ENCODE results near the gene GCA. TPM values are rescaled to one million over a fixed set of nuclear protein-coding genes. Genes with fewer than 3 reads are reported as not detected.

The GCA gene, protein sequence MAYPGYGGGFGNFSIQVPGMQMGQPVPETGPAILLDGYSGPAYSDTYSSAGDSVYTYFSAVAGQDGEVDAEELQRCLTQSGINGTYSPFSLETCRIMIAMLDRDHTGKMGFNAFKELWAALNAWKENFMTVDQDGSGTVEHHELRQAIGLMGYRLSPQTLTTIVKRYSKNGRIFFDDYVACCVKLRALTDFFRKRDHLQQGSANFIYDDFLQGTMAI
- total RNA-seq (2014; rRNA removed; shearing (Covaris generic)): 3.1 and 6.8 TPM in 2 replicates

DNA sequence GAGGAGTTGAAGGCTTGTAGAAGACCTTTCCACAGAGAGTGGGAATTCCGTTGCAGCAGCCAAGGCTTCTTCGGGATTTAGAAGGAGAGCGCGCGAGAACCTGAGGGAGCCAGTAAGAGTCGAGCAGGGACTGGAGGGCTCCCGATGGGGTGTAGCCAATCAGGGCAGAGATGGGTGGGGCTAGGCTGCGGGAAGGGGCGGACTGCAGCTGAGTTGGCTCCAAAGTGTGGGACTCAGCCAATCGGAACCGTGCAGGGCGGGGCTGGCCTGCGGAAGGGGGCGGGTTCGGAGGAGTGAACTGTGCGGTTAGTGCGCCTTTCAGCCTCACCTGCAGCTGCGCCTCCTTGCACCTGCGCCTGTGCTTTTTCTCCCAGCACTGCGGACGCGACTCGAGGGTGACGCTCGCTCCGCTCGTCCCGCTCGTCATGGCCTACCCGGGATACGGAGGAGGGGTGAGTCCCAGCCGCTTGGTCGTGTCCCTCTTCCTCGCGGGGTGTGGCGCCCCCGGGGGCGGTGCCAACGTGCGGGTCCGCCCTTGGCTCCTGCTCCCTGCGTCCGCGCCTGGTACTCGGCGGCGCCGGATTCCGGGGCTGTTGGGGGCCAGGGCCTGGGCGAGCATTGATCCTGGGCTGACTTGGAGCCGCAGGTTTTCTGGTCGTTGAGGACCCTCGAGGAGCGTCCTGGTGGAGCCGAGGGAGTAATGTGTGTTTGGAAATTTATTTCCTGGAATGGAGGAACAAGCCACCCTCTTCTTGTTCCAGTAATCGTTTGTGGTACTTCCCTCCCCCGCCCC, at the start of gene GCA:
Gene GCA (plus strand): TSS at position 309 of the 793 bp plus-strand sequence. CDS start 117 bp downstream, at position 426.
- H3K36me3 ChIP-seq: no peaks in the 10 kb centered on the region
- H3K27ac ChIP-seq: no peak within 1 kb of the TSS; the same call in 1 of the 2 replicates
- no peaks in the 10 kb centered on the region for H3K9me3 ChIP-seq (replicated peaks)
- H3K27me3 ChIP-seq (replicated peaks): no peaks in the 10 kb centered on the region
- H3K4me1 ChIP-seq (replicated peaks): peaks cover 10% of the 10 kb centered on the region; the same call in 1 of the 2 replicates
- H3K4me3 ChIP-seq: peak within 1 kb of the TSS; percentile 64
- peak; percentile 90 to 94 for DNase-seq (ENCODE audit: low read depth in 1 of 2, low spot score in 2 of 2)

DNA sequence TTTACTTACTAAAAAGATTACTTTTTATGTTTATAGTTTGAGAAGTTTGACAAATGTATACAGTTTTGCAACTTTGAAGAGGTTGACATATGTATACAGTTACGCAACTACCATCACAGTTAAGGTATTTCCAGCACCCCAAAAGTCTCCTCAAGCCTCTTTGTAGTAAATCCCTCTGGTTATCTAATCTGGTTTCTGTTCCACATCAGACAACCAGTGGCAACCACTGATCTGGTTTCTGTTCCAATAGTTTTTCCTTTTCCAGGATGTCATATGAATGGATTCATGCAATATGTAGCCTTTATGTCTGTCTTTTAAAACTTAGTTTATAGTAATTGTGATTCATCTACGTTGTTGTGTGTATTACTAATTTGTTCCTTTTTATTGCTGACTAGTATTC, 48.9 kb upstream of the GCA start:
- Histone ChIP-seq H3K4me3 (no peak overlapping the region), H3K36me3 (no peaks in the 10 kb centered on the region), H3K4me1 (replicated peaks) (no peaks in the 10 kb centered on the region), H3K27me3 (replicated peaks) (no peaks in the 10 kb centered on the region), H3K9me3 (replicated peaks) (no peaks in the 10 kb centered on the region), H3K27ac (no peak overlapping the region)
- DNase-seq (ENCODE audit: low read depth in 1 of 2, low spot score in 2 of 2): no peak

DNA sequence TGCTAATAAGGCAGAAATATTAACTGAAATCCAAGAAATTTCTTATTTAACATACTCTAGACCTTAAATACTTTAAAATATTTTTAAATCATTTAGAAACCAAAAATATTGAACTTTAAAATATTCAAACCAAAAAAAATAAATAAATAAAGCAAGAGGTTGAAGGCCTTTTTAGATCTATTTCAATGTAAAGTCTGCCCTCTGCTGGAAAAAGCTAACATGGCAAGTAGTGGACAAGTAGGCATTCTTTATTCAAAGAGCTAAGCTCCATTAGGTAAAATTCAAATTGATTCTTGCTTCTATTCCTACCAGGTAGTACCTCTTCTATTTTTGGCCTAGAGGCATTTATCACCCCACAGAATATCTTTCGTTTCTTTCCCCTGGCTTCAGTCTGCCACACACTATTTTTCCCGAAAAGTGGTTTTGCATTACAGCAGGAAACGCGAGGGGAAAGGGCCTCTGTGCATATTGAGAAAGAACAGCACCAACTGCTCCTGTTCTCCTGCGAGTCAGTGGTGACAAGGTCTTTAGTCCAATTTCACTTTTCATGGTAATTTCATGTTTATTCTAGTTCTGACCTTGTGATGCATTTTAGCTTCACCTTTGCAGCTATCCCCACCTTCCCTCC, 45.9 kb upstream of the GCA start:
- no peaks in the 10 kb centered on the region for H3K36me3 ChIP-seq
- DNase-seq (ENCODE audit: low read depth in 1 of 2, low spot score in 2 of 2): peak; percentile 43 to 70
- no peaks in the 10 kb centered on the region for H3K9me3 ChIP-seq (replicated peaks)
- no peaks in the 10 kb centered on the region for H3K4me1 ChIP-seq (replicated peaks)
- H3K4me3 ChIP-seq: no peak overlapping the region
- H3K27me3 ChIP-seq (replicated peaks): no peaks in the 10 kb centered on the region
- H3K27ac ChIP-seq: no peak overlapping the region

DNA sequence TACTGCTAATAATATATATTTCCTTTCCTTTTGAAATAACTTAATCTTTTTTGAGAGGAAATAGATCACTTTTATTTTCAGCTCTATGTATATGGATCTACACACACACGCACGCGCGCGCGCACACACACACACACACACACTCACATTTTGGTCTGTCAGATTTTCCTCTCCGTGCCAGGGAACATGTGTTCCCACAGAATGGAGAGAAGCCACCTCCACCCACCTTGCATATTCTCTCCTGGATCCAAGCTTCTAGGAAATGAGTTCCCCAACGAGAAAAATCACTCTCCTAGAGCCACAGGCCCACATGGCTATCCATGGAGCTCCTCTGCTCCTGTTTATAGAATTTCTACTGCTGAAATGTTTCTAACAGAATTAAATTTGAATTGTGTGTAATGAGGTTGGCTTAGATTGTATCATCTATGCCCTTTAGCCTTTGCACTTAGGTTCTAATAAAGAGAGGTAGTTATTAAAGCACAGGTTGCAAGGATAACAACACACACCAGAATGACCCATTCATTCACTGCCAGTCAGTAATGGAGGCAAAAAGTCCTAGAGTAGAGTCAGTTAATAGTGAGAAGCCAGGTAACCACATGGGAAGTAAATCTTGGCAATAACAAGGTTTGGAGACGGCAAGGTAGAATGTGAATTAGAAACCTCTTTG, 45.1 kb upstream of the GCA start:
- no peaks in the 10 kb centered on the region for H3K9me3 ChIP-seq (replicated peaks)
- H3K4me3 ChIP-seq: no peak overlapping the region
- no peak for DNase-seq (ENCODE audit: low read depth in 1 of 2, low spot score in 2 of 2)
- H3K27ac ChIP-seq: no peak overlapping the region
- no peaks in the 10 kb centered on the region for H3K27me3 ChIP-seq (replicated peaks)
- no peaks in the 10 kb centered on the region for H3K4me1 ChIP-seq (replicated peaks)
- H3K36me3 ChIP-seq: no peaks in the 10 kb centered on the region

DNA sequence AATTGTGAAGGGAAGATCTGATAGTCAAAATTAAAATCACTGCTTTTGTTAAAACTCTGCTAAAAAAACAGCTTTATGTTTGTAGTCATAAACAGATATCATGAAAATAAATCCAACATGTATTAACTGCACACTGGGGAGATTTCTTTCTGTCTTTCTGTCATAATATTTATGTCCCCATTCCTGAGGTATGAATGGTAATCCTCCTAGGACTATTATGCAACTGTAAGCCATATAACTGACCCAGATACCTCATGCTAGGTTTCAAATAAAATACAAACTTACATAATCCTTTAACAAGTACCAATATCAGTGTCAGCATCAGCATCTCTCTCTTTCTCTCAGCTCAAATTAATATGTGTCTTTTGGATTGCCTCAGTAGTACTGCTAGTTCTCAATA, 43.7 kb upstream of the GCA start:
- H3K27ac ChIP-seq: no peak overlapping the region
- H3K27me3 ChIP-seq (replicated peaks): no peaks in the 10 kb centered on the region
- DNase-seq (ENCODE audit: low read depth in 1 of 2, low spot score in 2 of 2): no peak
- H3K4me3 ChIP-seq: no peak overlapping the region
- no peaks in the 10 kb centered on the region for H3K36me3 ChIP-seq
- no peaks in the 10 kb centered on the region for H3K4me1 ChIP-seq (replicated peaks)
- no peaks in the 10 kb centered on the region for H3K9me3 ChIP-seq (replicated peaks)

DNA sequence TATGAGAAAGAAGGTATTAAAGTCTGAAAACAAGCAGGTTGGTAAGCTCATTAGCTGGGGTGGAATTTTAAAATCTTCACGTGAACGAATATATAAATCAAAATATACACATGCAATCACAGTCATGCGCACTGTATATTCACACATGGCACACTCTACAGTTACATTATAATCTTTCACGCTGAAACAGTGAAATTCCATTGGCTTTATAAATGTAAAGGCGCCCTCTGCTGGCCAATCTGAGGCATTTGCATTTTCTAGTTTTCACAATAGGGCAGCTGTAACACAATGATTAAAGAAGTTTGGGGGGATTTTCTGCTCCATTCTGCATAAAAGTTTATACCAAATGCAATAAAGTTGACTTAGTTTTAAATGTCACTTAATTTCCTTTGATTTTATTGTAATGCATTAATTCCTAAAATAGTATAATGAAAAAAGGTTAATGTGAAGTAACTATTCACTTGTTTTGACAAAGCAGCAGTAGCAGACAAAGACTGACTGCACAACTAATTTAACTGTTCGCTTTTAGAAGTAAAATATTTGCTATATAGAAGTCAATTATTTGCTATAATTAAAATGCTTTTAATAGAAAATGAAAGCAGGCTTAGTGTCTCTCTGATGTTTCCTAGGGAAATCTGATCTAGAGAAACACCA, 42.7 kb upstream of the GCA start:
- Histone ChIP-seq H3K36me3 (no peaks in the 10 kb centered on the region), H3K4me3 (no peak overlapping the region), H3K4me1 (replicated peaks) (no peaks in the 10 kb centered on the region), H3K9me3 (replicated peaks) (no peaks in the 10 kb centered on the region), H3K27ac (no peak overlapping the region), H3K27me3 (replicated peaks) (no peaks in the 10 kb centered on the region)
- DNase-seq (ENCODE audit: low read depth in 1 of 2, low spot score in 2 of 2): peak in 1 of 2 experiments; percentile 41

DNA sequence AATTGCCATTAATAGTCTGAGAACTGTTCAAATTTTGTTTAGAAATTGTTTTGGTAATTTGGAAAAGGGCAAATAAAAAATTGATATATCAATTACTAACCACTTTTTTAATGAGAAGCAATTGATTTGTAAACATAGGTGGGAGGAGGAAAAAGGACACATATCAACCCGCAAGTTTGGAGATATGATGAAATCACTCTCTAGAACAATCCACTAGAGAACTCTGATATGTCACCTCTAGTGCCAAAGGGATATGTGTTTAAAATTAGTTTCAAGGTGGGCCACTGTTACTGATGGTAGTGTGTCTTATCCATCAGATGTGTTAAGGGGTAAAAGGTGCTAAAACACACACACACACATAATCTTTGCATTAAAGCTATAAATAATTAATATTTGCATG, 42.1 kb upstream of the GCA start:
- H3K9me3 ChIP-seq (replicated peaks): no peaks in the 10 kb centered on the region
- H3K27ac ChIP-seq: no peak overlapping the region
- H3K4me3 ChIP-seq: no peak overlapping the region
- DNase-seq (ENCODE audit: low read depth in 1 of 2, low spot score in 2 of 2): no peak
- no peaks in the 10 kb centered on the region for H3K36me3 ChIP-seq
- H3K27me3 ChIP-seq (replicated peaks): no peaks in the 10 kb centered on the region
- no peaks in the 10 kb centered on the region for H3K4me1 ChIP-seq (replicated peaks)

DNA sequence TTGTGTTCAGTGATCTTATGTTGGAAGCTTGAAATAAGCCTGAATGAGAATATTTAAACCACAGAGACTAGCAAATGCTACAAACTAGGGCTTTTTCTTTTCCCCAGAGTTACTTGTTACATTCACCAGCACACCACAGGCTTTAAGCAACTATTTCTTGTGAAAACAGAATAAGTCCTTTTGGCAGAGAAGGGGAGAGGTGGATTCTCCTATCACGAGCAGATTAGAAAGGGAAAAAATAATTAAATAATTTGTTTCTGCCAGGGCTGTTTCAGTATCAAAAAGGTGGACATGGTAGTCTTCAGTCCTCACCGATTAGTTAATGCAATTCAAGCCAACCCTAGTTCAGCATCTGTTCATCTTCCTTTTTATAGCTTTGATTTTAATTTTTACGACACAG, 38.0 kb upstream of the GCA start:
- DNase-seq (ENCODE audit: low read depth in 1 of 2, low spot score in 2 of 2): no peak
- Histone ChIP-seq H3K36me3 (no peaks in the 10 kb centered on the region), H3K27me3 (replicated peaks) (no peaks in the 10 kb centered on the region), H3K4me1 (replicated peaks) (no peaks in the 10 kb centered on the region), H3K9me3 (replicated peaks) (no peaks in the 10 kb centered on the region), H3K4me3 (no peak overlapping the region), H3K27ac (no peak overlapping the region)

GRCh38 chr2:162308747-162309503, 35.0 kb upstream of the GCA start:
- Histone ChIP-seq H3K4me3 (no peak overlapping the region), H3K27ac (no peak overlapping the region), H3K4me1 (replicated peaks) (no peaks in the 10 kb centered on the region), H3K9me3 (replicated peaks) (no peaks in the 10 kb centered on the region), H3K36me3 (no peaks in the 10 kb centered on the region), H3K27me3 (replicated peaks) (no peaks in the 10 kb centered on the region)
- DNase-seq (ENCODE audit: low read depth in 1 of 2, low spot score in 2 of 2): no peak

DNA sequence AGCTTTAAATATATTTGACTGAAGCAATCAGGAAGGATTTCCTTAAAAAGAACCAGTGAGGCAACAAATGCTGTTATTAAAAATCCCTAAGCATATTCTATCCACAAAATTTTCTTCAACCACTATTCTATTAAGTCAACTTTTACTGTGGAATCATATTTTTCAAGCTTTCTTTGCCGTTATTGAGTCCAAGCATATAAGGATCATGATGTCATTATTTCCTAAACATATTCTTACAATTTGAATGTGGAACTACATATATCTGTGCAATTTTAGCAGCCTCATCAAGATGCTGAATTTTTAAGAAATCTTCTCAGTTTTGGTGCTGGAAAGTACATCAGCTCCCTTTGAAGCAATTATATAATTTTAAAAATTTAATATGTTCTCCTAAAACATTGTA, 31.1 kb upstream of the GCA start:
- DNase-seq (ENCODE audit: low read depth in 1 of 2, low spot score in 2 of 2): no peak
- Histone ChIP-seq H3K4me1 (replicated peaks) (peaks cover 3% of the 10 kb centered on the region), H3K4me3 (no peak overlapping the region), H3K27me3 (replicated peaks) (no peaks in the 10 kb centered on the region), H3K9me3 (replicated peaks) (no peaks in the 10 kb centered on the region), H3K27ac (no peak overlapping the region), H3K36me3 (no peaks in the 10 kb centered on the region)

DNA sequence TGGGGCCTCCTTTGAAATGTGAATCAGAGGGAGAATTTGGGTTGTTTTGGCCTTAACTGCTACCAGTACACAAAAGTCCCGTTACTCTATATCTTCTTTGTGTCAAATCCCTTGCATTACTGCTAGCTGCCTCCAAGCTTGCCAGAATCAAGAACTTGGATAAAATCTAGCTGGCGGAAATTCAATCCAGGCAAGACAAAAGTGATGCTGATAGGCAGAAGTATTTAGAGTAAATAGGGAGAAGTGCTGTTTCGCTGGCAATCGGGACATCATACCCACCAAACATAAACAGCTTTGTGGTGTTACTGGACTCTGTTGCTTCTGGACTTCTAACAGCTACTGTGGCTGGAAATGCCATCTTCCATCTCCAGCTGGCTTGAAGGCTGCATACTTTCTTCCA, 28.0 kb upstream of the GCA start:
- no peaks in the 10 kb centered on the region for H3K27me3 ChIP-seq (replicated peaks)
- no peak overlapping the region for H3K27ac ChIP-seq
- H3K4me1 ChIP-seq (replicated peaks): peaks cover 16% of the 10 kb centered on the region
- no peak overlapping the region for H3K4me3 ChIP-seq
- no peaks in the 10 kb centered on the region for H3K36me3 ChIP-seq
- DNase-seq (ENCODE audit: low read depth in 1 of 2, low spot score in 2 of 2): no peak
- no peaks in the 10 kb centered on the region for H3K9me3 ChIP-seq (replicated peaks)

- no peaks in the 10 kb centered on the region for H3K27me3 ChIP-seq (replicated peaks)
- no peak overlapping the region for H3K27ac ChIP-seq
- no peaks in the 10 kb centered on the region for H3K36me3 ChIP-seq
- H3K4me3 ChIP-seq: no peak overlapping the region
- no peak for DNase-seq (ENCODE audit: low read depth in 1 of 2, low spot score in 2 of 2)
- no peaks in the 10 kb centered on the region for H3K9me3 ChIP-seq (replicated peaks)
- H3K4me1 ChIP-seq (replicated peaks): peaks cover 16% of the 10 kb centered on the region
Measured at GRCh38 chr2:162316590-162316989, 27.3 kb upstream of the GCA start.
